HG03103 (cell line): ENCODE data around the gene CAMK2A.

Experiments used
- ATAC-seq: cut with Tn5 transposase; IDR thresholded peaks from one replicate; pipeline ENCODE4 v1.9.1; 2021; ENCODE audit warnings: low read depth; ENCODE audit not compliant: unreplicated experiment

The CAMK2A gene

GRCh38 chr5:150285114-150285513 lies 4.5 kb downstream of the CAMK2A start:
- no peak for ATAC-seq

- no peak for ATAC-seq
These were observed 5.3 kb downstream of the CAMK2A start for GRCh38 chr5:150284311-150284710.

GRCh38 chr5:150283904-150284303 lies 5.7 kb downstream of the CAMK2A start:
- no peak for ATAC-seq

GRCh38 chr5:150281987-150282386 lies 7.6 kb downstream of the CAMK2A start:
- no peak for ATAC-seq

- ATAC-seq, result no peak
These were observed 10.1 kb downstream of the CAMK2A start for GRCh38 chr5:150279330-150280020.

GRCh38 chr5:150278916-150279315 lies 10.7 kb downstream of the CAMK2A start:
- no peak for ATAC-seq

DNA sequence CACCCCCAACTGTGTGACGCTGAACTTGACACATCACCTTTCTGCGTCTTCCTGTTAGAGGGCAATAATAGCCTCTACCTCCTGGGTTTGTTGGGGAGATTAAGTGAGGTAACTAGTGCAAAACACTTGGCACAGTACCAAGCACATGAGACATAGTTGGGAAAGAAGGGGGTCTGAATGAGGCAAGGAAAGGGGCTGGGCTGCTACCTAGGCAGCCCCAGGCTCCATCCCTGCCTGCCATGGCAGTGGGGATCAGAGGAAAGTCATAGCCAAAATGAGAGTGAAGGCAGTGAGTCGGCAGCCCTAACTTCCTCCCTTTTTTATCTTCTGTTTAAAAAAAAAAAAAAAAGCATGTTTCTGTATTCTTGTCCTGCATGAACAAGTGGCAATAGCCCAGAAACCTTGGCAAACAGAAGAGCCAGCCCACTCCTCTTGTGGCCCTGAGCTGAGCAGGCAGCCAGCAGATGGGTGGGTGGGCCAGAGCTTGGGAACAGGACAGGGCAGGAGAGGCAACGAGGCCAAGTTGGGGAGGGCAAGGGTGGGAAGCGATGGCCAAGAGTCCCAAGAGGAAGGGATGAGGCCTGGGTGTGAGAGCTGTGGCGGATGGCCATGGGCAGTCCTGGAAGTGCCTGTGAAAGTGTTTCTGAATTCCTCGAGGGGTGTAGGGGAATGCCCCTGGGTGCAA lies 11.4 kb downstream of the CAMK2A start:
- no peak for ATAC-seq

DNA sequence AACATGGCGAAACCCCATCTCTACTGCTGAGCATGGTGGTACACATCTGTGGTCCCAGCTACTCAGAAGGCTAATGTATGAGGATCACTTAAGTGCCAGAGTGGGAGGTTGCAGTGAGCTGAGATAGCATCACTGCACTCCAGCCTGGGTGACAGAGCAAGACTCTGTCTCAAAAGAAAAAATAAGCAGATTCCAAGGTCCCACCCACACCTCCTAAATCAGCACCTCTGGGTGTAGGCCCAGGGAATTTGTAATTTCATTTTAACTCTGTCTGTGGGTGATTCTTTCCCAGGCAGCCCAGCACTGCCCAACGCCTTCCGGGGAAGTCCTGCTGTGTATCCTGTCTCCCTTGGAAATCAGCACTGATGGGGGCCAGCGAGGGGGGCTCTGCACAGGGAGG lies 12.5 kb downstream of the CAMK2A start:
- no peak for ATAC-seq

DNA sequence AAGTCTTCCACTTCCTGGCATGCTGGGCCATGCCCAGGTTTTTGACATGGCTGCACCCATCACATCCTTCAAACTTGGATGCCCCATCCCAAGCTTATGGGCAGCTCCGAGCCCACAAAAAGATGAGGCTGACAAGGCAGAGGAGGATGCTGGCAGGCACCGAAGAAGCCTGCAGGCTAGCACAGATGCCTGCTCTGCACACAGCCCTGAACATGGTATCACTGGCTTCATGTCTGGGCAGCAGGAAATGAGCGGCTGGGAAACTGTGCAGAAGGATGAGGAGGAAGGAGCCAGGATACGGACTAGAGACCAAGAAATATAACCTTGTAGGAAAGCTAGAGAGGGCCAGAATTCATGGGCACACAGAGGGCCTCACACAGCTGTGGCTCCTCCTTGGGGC lies 14.8 kb downstream of the CAMK2A start:
- no peak for ATAC-seq

GRCh38 chr5:150272531-150272930 lies 17.0 kb downstream of the CAMK2A start:
- no peak for ATAC-seq

DNA sequence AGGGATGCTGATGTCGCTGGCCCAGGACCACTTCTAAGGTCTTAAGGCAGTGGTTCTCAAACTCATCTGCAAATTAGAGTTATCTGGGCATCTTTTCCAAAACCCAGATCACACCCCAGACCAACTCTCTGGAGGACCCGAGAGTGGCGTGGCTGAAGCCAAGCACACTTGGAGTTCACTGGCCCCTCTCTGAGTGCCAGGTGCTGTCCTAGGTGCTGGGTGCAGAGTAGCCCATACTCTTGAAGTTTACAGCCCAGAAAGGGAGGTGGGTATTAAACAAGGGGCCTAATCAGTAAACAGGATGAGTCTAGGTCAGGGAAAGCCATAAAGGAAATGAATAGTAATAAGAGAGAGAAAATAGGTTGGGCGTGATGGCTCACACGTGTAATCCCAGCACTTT lies 17.6 kb downstream of the CAMK2A start:
- no peak for ATAC-seq

DNA sequence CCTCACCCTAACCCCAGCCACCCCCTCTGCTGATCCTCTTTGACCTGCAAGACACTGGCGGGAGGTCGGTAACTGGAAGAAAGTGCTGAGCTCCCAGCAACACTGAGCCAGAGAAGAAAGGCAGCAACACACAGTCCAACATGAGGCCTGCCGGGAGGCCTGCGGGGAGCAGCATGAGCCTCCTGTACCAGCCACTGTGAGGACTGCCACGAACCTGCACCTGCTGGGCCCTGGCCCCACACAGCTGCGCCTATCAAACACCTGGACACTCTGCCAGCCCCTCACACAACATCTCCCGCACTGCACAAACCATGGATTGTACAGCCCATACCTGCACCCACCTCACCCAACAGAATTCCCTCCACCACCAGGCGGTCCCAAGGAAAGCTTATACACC lies 18.3 kb downstream of the CAMK2A start:
- no peak for ATAC-seq

DNA sequence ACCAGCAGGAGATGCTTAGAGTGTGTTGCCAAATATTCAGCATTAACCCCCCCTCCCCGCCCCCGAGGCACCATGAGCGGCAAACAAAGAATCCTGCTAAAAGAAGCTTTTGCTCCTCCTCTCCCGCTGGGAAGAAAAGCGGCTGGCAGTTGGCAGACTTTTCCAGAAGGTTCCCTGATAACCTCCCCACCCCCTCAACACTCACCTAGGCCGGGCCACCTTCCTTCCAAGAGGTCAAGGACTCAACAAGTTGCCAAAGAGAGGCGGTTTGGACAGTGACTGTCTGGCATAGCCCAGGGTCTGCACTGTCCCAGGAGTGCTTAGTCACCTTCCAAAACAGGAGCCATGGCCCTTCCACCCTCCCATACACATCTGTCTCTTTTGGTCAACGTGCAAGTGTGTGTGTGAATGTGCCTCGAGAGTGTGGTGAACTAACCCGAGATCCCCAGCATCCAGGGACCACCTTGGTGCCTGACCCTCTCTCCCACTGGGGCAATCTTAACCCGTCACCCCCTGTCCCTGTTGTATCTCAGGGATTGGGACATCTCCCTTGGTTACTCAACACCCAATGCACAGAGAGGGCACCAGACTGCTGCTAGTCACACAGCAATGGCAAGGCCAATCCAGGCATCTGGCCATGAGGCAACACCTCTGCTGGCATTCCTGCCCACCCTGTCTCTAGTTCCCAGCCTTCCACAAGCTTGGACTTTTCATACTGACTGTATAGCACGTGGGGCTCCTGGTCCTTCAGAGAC lies 18.9 kb downstream of the CAMK2A start:
- ATAC-seq, result no peak

DNA sequence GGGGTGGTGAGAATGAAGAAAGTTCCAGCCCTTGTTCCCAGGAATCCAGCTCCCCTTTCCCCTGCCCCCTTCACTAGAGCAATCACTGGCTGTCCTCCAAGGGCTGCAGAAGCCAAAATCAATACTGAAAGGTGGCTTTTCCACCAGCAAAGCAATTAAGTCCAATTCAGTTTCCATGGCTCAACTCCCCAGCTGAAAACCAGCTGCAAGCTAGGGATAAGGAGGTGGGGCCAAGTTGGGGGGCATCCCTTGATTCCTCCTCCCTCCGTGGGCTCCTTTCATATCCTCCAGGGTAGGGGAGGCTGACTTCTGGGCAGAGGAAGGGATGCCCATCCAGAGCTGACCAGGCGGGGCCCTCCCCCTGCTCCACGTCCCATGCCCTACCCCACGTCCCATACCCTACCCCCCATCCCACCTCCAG lies 22.7 kb downstream of the CAMK2A start:
- ATAC-seq, result no peak

DNA sequence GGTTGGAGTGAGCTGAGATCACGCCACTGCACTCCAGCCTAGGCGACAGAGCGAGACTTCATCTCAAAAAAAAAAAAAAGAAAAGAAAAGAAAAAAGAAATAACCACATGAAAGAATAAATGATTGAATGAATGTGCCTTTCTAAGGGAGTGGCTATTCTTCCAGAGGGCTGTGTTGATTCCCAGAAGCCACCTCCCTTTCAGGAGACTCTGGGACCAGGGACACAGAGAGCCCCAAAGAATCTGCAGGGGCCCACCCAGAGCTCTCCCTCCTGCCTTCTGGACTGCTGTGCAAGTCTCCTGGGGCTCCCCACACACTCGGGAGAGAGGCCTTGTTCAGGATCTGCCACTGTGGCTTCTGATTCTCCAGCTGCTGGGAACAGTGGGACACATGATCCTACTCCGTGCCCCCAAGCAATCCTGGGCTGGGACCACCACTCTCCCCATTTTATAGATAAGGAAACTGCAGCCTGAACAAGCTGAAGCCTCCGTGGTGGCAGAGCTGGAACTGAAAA lies 23.6 kb downstream of the CAMK2A start:
- no peak for ATAC-seq

- no peak for ATAC-seq
These were observed 24.6 kb downstream of the CAMK2A start for GRCh38 chr5:150264667-150265603.

DNA sequence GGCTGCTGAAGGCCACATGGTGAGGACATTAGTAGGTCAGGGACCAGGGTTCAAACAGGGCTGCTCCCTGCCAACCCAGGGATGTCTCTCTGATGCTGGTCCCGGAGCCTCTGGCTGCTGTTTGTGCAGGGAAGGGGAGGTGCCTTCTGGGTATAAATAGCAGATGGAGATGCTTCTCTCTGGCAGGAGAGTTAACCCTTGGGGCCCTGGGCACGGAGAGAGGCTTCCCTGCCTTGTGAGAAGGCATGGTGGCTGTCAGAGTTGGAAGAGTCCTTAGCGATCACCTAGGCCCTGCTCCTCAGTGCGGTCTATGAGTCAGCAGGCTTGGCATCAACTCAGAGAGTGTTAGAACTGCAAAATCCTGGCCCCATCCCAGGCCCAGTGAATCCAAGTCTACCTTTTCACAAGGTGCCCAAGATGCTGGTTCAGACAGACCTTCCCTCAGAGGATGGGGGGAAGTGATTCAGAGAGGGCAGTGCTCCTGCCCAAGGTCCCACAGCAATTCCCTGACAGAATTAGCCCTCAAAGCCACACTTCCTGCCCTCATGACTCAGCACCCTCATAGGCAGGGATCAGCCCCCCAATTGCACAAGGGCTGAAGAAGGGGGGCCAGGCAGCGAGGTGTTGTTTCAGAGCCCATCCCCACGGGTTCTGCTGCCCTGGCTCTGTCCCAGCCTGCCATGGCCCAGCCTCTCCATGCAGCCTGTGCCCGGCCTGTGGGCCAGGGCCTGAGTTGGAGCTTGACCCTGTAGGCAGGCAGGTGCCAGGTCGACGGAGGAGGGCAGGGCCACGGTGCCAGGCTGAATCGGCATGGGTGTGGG lies 25.6 kb downstream of the CAMK2A start:
- ATAC-seq, result no peak

DNA sequence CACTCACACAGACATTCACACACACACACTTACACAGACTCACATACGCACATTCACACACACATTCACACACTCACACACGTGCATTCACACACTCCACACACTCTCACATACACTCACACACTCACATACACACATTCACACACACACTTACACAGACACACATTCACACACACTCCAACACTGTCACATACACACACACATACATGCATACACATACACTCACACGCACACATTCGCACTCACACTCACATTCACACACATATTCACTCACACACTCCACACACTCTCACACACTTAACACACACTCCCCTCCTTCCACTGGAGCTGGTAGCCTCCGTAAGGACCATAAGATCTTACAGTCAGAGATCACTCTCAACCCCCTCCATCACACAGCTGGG lies 26.2 kb downstream of the CAMK2A start:
- ATAC-seq, result no peak

GRCh38 chr5:150262502-150262901 lies 27.1 kb downstream of the CAMK2A start:
- no peak for ATAC-seq

GRCh38 chr5:150261231-150261630 lies 28.3 kb downstream of the CAMK2A start:
- no peak for ATAC-seq
